ENCODE data around the gene KARS1. TPM values are rescaled to one million over a fixed set of nuclear protein-coding genes. Genes with fewer than 3 reads are reported as not detected.

Gene KARS1
- total RNA-seq (100 to 1,000 TPM; 101 to 122 (median 110) TPM), polyA plus RNA-seq (92.2 TPM)
- long read RNA-seq, donor 1, transcript KARS-201 (14 exons, 2,005 nt), result major isoform, 128 of 209 reads
- long read RNA-seq, donor 1, transcript KARS-202 (15 exons, 2,421 nt), result minor isoform, 45 of 209 reads
- long read RNA-seq, donor 1, partial matches to known transcripts, result 12 of 209 reads
- long read RNA-seq, donor 1, other reads (novel, unspliced or antisense), result 22 of 209 reads
- long read RNA-seq, donor 2, transcript KARS-201 (14 exons, 2,005 nt), result major isoform, 44 of 63 reads
- long read RNA-seq, donor 2, transcript KARS-202 (15 exons, 2,421 nt), result minor isoform, 10 of 63 reads
- long read RNA-seq, donor 2, partial matches to known transcripts, result 2 of 63 reads
- long read RNA-seq, donor 2, other reads (novel, unspliced or antisense), result 7 of 63 reads
- long read RNA-seq, donor 3, transcript KARS-201 (14 exons, 2,005 nt), result major isoform, 361 of 549 reads
- long read RNA-seq, donor 3, transcript KARS-204 (14 exons, 1,942 nt), result minor isoform, 6 of 549 reads
- long read RNA-seq, donor 3, transcript KARS-202 (15 exons, 2,421 nt), result minor isoform, 112 of 549 reads
- long read RNA-seq, donor 3, partial matches to known transcripts, result 19 of 549 reads
- long read RNA-seq, donor 3, other reads (novel, unspliced or antisense), result 50 of 549 reads
- long read RNA-seq, donor 4, transcript KARS-202 (15 exons, 2,421 nt), result minor isoform, 25 of 92 reads
- long read RNA-seq, donor 4, transcript KARS-201 (14 exons, 2,005 nt), result major isoform, 51 of 92 reads
- long read RNA-seq, donor 4, partial matches to known transcripts, result 3 of 92 reads
- long read RNA-seq, donor 4, other reads (novel, unspliced or antisense), result 13 of 92 reads

DNA sequence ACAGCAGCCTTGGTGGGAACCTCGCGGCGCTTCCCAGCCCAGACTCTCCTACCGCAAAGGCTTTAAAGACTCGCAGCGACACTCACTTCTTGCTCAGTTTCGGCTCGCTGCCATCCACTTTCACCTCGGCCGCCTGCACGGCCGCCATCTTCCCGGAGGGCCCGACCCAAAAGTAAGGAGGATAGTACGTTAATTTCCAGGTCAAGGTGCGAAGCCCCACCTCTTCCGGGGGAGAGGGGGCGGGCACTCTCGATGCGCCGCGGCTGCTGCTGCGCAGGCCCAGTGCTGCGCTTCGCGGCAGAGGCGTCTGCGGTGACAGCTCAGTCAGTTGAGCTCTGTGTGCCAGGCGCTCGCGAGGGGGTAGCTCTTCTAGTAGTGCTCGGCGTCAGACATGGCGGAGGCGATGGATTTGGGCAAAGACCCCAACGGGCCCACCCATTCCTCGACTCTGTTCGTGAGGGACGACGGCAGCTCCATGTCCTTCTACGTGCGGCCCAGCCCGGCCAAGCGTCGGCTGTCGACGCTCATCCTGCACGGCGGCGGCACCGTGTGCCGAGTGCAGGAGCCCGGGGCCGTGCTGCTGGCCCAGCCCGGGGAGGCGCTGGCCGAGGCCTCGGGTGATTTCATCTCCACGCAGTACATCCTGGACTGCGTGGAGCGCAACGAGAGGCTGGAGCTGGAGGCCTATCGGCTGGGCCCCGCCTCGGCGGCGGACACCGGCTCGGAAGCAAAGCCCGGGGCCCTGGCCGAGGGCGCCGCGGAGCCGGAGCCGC lies at the start of gene KARS1, which contains the start of gene TERF2IP:
Gene KARS1 (minus strand): TSS at position 174 of the 773 bp plus-strand sequence. CDS start 26 bp downstream, at position 148.
Gene TERF2IP (plus strand): TSS at position 282 of the 773 bp plus-strand sequence. CDS start 110 bp downstream, at position 392.
- Histone ChIP-seq H3K4me3 (ENCODE audit: low read length) (peak within 1 kb of the TSS; percentile 66), H3K27me3 (ENCODE audit: control insufficient read depth, insufficient read depth) (no peaks in the 10 kb centered on the region), H3K27ac (ENCODE audit: low read length) (peak within 1 kb of the TSS; percentile 93), H3K4me1 (ENCODE audit: control insufficient read depth, insufficient read depth, low read length) (peaks cover 3% of the 10 kb centered on the region), H3K9me3 (ENCODE audit: control insufficient read depth, low read length) (no peaks in the 10 kb centered on the region)
- intact Hi-C loops (cut with DNase I), result no loop called here
- peak; percentile 93 to 97 (median 96) for DNase-seq
- peak; percentile 98 to 99 for ATAC-seq
- under 1% methylated on average over 76 of the region's 76 CpGs for WGBS

DNA sequence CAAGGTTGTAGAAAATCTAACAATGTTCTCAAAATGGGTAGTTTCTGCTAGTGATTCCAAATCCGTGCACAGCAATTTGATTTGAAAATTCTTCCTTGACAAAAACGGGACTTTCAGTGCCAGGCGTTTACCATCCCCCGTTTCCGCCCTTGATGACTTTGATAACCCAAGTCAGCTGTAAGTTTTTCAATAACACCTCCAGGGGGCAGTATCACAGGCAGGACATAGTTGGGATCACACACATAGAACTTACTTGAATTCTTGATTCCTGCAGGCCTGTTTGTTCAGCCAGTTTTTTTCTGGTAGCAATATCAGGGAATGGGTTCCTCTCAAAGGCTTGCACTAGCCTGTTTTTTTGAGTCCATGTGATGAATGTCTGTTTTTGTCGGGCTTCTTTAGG lies 48.2 kb upstream of the KARS1 start:
- intact Hi-C loops (cut with DNase I), result no loop called here
- WGBS, result 85% methylated on average over 6 of the region's 6 CpGs
- H3K27me3 ChIP-seq (ENCODE audit: control insufficient read depth, insufficient read depth), result no peaks in the 10 kb centered on the region
- H3K4me1 ChIP-seq (ENCODE audit: control insufficient read depth, insufficient read depth, low read length), result no peaks in the 10 kb centered on the region
- H3K9me3 ChIP-seq (ENCODE audit: control insufficient read depth, low read length), result no peaks in the 10 kb centered on the region
- DNase-seq (no peak), ATAC-seq (no peak)
- H3K27ac ChIP-seq (ENCODE audit: low read length), result no peak overlapping the region
- H3K4me3 ChIP-seq (ENCODE audit: low read length), result no peak overlapping the region

- no peak for DNase-seq
- Histone ChIP-seq H3K27me3 (ENCODE audit: control insufficient read depth, insufficient read depth) (no peaks in the 10 kb centered on the region), H3K9me3 (ENCODE audit: control insufficient read depth, low read length) (no peaks in the 10 kb centered on the region), H3K4me1 (ENCODE audit: control insufficient read depth, insufficient read depth, low read length) (no peaks in the 10 kb centered on the region), H3K4me3 (ENCODE audit: low read length) (no peak overlapping the region), H3K27ac (ENCODE audit: low read length) (no peak overlapping the region)
- intact Hi-C loops (cut with DNase I), result no loop called here
- peak in 1 of 2 donors; percentile 22 for ATAC-seq
These were observed 39.9 kb upstream of the KARS1 start for GRCh38 chr16:75687361-75687760.

DNA sequence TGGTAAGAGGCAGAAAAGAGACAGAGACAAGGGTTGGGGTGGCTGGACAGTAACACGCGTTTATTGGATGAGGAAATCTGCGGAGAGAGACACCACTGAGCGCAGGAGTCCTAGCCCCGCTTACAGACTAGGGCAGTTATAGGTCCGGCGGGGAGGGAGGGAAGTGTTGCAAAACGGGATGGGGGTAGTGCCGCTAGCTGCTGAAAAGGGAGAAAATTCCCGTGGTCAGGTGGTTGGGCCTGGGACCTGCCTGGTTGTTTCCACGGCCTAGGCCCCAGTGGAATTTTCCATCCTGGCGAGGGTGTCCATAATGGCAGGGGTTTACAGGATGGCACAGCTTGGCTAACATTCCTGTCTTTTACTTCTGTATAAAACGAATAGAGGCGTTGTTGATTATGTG lies 34.8 kb upstream of the KARS1 start:
- WGBS, result 87% methylated on average over 14 of the region's 14 CpGs
- intact Hi-C loops (cut with DNase I), result no loop called here
- Histone ChIP-seq H3K27ac (ENCODE audit: low read length) (no peak overlapping the region), H3K4me3 (ENCODE audit: low read length) (no peak overlapping the region), H3K4me1 (ENCODE audit: control insufficient read depth, insufficient read depth, low read length) (peaks cover 5% of the 10 kb centered on the region), H3K9me3 (ENCODE audit: control insufficient read depth, low read length) (no peaks in the 10 kb centered on the region), H3K27me3 (ENCODE audit: control insufficient read depth, insufficient read depth) (no peaks in the 10 kb centered on the region)
- ATAC-seq, result no peak
- no peak for DNase-seq

GRCh38 chr16:75679366-75679765 lies 31.9 kb upstream of the KARS1 start:
- intact Hi-C loops (cut with DNase I), result no loop called here
- no peaks in the 10 kb centered on the region for H3K9me3 ChIP-seq (ENCODE audit: control insufficient read depth, low read length)
- H3K27ac ChIP-seq (ENCODE audit: low read length), result no peak overlapping the region
- DNase-seq, result no peak
- no peak overlapping the region for H3K4me3 ChIP-seq (ENCODE audit: low read length)
- no peaks in the 10 kb centered on the region for H3K27me3 ChIP-seq (ENCODE audit: control insufficient read depth, insufficient read depth)
- H3K4me1 ChIP-seq (ENCODE audit: control insufficient read depth, insufficient read depth, low read length), result peaks cover 5% of the 10 kb centered on the region
- 75% methylated on average over 5 of the region's 5 CpGs for WGBS
- peak in 1 of 2 donors; percentile 44 for ATAC-seq

DNA sequence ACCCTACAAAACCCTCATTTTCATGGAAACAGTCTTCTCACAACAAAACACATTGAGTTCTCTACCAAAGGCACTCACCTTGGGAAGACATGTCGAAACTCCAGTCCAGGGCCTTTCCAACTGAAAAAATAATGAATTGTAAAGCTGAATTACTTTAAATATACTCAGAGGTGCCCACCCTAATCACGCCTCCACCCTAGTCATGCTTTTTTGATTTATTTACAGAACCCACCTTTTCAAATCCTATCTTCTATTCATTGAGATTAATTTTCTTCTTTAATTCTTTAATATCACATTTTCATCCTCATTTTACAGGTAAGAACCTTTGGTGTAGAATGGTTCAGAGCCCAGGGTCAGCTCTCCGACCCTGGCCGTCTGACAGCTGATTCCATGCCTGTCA lies 29.4 kb upstream of the KARS1 start, which contains the start of gene CPHXL2:
Gene CPHXL2 (minus strand): TSS at position 101 of the 400 bp plus-strand sequence. CDS start 10 bp downstream, at position 91.
- intact Hi-C loops (cut with DNase I), result no loop called here
- no peaks in the 10 kb centered on the region for H3K9me3 ChIP-seq (ENCODE audit: control insufficient read depth, low read length)
- DNase-seq (no peak), ATAC-seq (no peak)
- H3K27me3 ChIP-seq (ENCODE audit: control insufficient read depth, insufficient read depth), result no peaks in the 10 kb centered on the region
- WGBS, result 87% methylated on average over 4 of the region's 4 CpGs
- no peak within 1 kb of the TSS for H3K27ac ChIP-seq (ENCODE audit: low read length)
- H3K4me1 ChIP-seq (ENCODE audit: control insufficient read depth, insufficient read depth, low read length), result peaks cover 5% of the 10 kb centered on the region
- no peak within 1 kb of the TSS for H3K4me3 ChIP-seq (ENCODE audit: low read length)

DNA sequence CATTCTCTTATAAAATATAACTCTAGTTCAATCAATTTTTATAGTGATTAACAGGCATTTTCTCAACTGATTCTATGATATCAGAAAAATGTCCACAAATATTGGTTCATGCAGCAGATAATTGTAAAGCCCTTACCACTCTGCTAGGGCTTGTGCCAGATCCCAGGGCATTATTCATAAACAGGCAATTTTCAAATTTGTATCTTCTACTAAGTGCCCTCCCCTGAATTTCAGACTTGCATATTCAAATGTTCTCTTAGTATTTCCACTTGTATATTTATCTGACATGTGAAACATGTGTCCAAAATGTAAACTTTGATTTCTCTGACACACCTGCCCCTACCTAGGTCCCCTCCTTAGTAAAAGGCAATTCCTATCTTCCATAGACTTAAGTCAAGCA lies 20.0 kb upstream of the KARS1 start:
- no peaks in the 10 kb centered on the region for H3K4me1 ChIP-seq (ENCODE audit: control insufficient read depth, insufficient read depth, low read length)
- DNase-seq (no peak), ATAC-seq (no peak)
- no peak overlapping the region for H3K27ac ChIP-seq (ENCODE audit: low read length)
- intact Hi-C loops (cut with DNase I), result no loop called here
- H3K4me3 ChIP-seq (ENCODE audit: low read length), result no peak overlapping the region
- H3K27me3 ChIP-seq (ENCODE audit: control insufficient read depth, insufficient read depth), result no peaks in the 10 kb centered on the region
- no peaks in the 10 kb centered on the region for H3K9me3 ChIP-seq (ENCODE audit: control insufficient read depth, low read length)

GRCh38 chr16:75660726-75661302 lies 13.3 kb upstream of the KARS1 start:
- ATAC-seq, result peak; percentile 66 to 77
- intact Hi-C loops (cut with DNase I), result no loop called here

GRCh38 chr16:75660321-75660720 lies 12.9 kb upstream of the KARS1 start:
- WGBS, result 84% methylated on average over 6 of the region's 6 CpGs
- Histone ChIP-seq H3K4me3 (ENCODE audit: low read length) (no peak overlapping the region), H3K4me1 (ENCODE audit: control insufficient read depth, insufficient read depth, low read length) (peaks cover 5% of the 10 kb centered on the region), H3K9me3 (ENCODE audit: control insufficient read depth, low read length) (no peaks in the 10 kb centered on the region), H3K27me3 (ENCODE audit: control insufficient read depth, insufficient read depth) (no peaks in the 10 kb centered on the region), H3K27ac (ENCODE audit: low read length) (no peak overlapping the region)
- ATAC-seq, result no peak
- intact Hi-C loops (cut with DNase I), result no loop called here
- DNase-seq, result no peak

More at GRCh38 chr16:75660726-75661302, 13.3 kb upstream of the KARS1 start:
- DNase-seq, result no peak
- Histone ChIP-seq H3K4me3 (ENCODE audit: low read length) (no peak overlapping the region), H3K9me3 (ENCODE audit: control insufficient read depth, low read length) (no peaks in the 10 kb centered on the region), H3K4me1 (ENCODE audit: control insufficient read depth, insufficient read depth, low read length) (peaks cover 5% of the 10 kb centered on the region), H3K27me3 (ENCODE audit: control insufficient read depth, insufficient read depth) (no peaks in the 10 kb centered on the region), H3K27ac (ENCODE audit: low read length) (no peak overlapping the region)
- 47% methylated on average over 4 of the region's 4 CpGs for WGBS

DNA sequence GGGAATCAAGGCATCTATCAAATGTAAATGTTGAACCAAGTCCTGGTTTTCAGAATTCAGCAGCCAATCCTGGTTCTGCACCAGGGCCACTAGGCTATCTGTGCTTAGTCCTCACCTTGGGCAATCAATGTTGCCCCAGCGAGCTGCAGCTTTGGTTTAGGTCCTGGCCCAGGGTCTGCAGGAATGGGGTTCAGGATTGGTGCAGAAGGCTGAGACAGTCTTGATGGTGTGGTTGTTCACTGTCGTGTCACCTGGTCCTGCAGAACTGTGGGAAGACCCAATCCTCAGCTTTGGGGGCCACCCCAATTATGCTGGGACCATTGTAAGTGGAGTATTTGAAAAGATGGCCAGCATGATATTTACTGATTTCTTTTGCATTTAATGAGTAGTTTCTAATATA lies 10.7 kb upstream of the KARS1 start:
- DNase-seq, result no peak
- Histone ChIP-seq H3K27ac (ENCODE audit: low read length) (no peak overlapping the region), H3K9me3 (ENCODE audit: control insufficient read depth, low read length) (no peaks in the 10 kb centered on the region), H3K4me1 (ENCODE audit: control insufficient read depth, insufficient read depth, low read length) (peaks cover 8% of the 10 kb centered on the region), H3K27me3 (ENCODE audit: control insufficient read depth, insufficient read depth) (no peaks in the 10 kb centered on the region), H3K4me3 (ENCODE audit: low read length) (no peak overlapping the region)
- WGBS, result 88% methylated on average over 2 of the region's 2 CpGs
- ATAC-seq, result no peak
- intact Hi-C loops (cut with DNase I), result loop anchor here in 2 of 4 donors (10.0 kb wide), 1 partner anchor 107 kb away; no protein-coding TSS in a partner anchor

Measured in right cardiac atrium (tissue), 5 donors.